Fibroblast of lung (primary cell): ENCODE results near the gene SLC51B.

Experiments
- EZH2 ChIP-seq: IDR thresholded peaks from 2 replicates; pipeline ENCODE4 v1.5.1; 2012; ENCODE audit warnings: low read length, control low read depth, mild to moderate bottlenecking; ENCODE audit errors: missing control alignments
- TF ChIP-seq, protein P1 (sequence below), 2 donors: IDR thresholded peaks in 1 of 2; conservative IDR thresholded peaks in 1 of 2; 1 replicate in 1 of 2; 2 replicates in 1 of 2; pipeline ENCODE4 v1.5.1; 2011 to 2012; ENCODE audit warnings: low read length in 2 of 2, control low read depth in 1 of 2, inconsistent platforms in 1 of 2, low read depth in 1 of 2, mild to moderate bottlenecking in 1 of 2

DNA sequence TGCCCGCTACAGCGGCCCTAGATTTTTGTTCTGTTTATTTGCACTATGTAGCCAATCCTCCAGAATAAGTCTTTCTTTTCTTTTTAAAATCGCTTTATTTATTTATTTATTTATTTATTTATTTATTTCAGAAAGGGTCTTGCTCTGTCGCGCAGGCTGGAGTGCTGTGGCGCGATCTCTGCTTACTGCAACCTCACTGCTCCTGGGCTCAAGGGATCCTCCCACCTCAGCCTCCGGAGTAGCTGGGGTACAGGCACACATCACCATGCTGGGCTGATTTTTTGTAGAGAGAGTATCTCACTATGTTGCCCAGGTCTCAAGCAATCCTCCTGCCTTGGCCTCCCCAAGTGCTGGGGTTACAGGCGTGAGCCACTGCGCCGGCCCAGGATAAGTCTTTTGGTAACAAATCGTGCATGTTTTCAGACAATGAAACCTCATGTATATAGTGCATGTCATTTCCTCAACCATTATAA is 15.4 kb upstream of the SLC51B start:
- TF ChIP-seq, protein P1, sequence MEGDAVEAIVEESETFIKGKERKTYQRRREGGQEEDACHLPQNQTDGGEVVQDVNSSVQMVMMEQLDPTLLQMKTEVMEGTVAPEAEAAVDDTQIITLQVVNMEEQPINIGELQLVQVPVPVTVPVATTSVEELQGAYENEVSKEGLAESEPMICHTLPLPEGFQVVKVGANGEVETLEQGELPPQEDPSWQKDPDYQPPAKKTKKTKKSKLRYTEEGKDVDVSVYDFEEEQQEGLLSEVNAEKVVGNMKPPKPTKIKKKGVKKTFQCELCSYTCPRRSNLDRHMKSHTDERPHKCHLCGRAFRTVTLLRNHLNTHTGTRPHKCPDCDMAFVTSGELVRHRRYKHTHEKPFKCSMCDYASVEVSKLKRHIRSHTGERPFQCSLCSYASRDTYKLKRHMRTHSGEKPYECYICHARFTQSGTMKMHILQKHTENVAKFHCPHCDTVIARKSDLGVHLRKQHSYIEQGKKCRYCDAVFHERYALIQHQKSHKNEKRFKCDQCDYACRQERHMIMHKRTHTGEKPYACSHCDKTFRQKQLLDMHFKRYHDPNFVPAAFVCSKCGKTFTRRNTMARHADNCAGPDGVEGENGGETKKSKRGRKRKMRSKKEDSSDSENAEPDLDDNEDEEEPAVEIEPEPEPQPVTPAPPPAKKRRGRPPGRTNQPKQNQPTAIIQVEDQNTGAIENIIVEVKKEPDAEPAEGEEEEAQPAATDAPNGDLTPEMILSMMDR (conservative IDR thresholded peaks at IDR 0.05 in 1 of 2, IDR thresholded peaks at IDR 0.05 in 1 of 2; ENCODE audit: low read depth in 1 of 2, low read length in 2 of 2): no peak
- no peak for TF ChIP-seq EZH2
